A673 (cell line): ENCODE measurements around the gene TMEM40.

Experiments used
- CTCF ChIP-seq: fragments of 300-800, 200-600 bp; sonication (generic); conservative IDR thresholded peaks from 2 replicates; pipeline ENCODE4 v1.5.1; 2017; ENCODE audit warnings: low read depth, mild to moderate bottlenecking, antibody characterized with exemption, low read length, moderate library complexity, mixed read lengths
- EZH2 ChIP-seq: fragments of 200-600 bp; sonication (generic); IDR thresholded peaks from 2 replicates; pipeline ENCODE4 v1.6.1; 2017; ENCODE audit warnings: borderline replicate concordance, low read depth, mild to moderate bottlenecking, mixed read lengths, antibody characterized with exemption, low read length; ENCODE audit not compliant: poor library complexity, severe bottlenecking

- TF ChIP-seq CTCF (no peak), EZH2 (no peak)
Measured at GRCh38 chr3:12807066-12807465, 48.0 kb upstream of the TMEM40 start.
